Activated T-cell treated with anti-CD3 and anti-CD28 coated beads, Interleukin-2, amount 50 U/mL, for 4 hours (primary cell): ENCODE results near the gene AAMP. TPM values are rescaled to one million over a fixed set of nuclear protein-coding genes. Genes with fewer than 3 reads are reported as not detected.
A peak's percentile ranks its signal among the peaks of the same experiment; 100 is the strongest.

Experiments
- ATAC-seq, 2 donors: fragments of 200-7000 bp; cut with Tn5 transposase; one replicate each; pipeline ENCODE4 v1.10.0; 2021
- DNase-seq: peaks from one replicate; pipeline ENCODE4 v3.0.0-alpha.2; 2020
- H3K27me3 Mint-ChIP-seq: one replicate; pipeline ENCODE4 v1.8.0; 2021; ENCODE audit warnings: low read depth, mixed read lengths
- H3K36me3 Mint-ChIP-seq: one replicate; pipeline ENCODE4 v1.8.0; 2022; ENCODE audit warnings: mixed read lengths; ENCODE audit not compliant: insufficient read depth
- H3K4me1 Mint-ChIP-seq: one replicate; pipeline ENCODE4 v1.8.0; 2021; ENCODE audit warnings: low read depth, mixed read lengths
- H3K4me3 Mint-ChIP-seq: one replicate; pipeline ENCODE4 v1.8.0; 2021; ENCODE audit warnings: mild to moderate bottlenecking, moderate library complexity, mixed read lengths
- H3K9me3 Mint-ChIP-seq: one replicate; pipeline ENCODE4 v1.8.0; 2021; ENCODE audit warnings: mixed read lengths
- total RNA-seq, 3 donors: library from RNA; stranded (reverse); gene quantifications; one replicate each; pipeline ENCODE4 v1.2.1, GENCODE V29; 2021

Gene AAMP
- total RNA-seq, 3 donors from 2014 or later: 128 to 142 (median 131) TPM

DNA sequence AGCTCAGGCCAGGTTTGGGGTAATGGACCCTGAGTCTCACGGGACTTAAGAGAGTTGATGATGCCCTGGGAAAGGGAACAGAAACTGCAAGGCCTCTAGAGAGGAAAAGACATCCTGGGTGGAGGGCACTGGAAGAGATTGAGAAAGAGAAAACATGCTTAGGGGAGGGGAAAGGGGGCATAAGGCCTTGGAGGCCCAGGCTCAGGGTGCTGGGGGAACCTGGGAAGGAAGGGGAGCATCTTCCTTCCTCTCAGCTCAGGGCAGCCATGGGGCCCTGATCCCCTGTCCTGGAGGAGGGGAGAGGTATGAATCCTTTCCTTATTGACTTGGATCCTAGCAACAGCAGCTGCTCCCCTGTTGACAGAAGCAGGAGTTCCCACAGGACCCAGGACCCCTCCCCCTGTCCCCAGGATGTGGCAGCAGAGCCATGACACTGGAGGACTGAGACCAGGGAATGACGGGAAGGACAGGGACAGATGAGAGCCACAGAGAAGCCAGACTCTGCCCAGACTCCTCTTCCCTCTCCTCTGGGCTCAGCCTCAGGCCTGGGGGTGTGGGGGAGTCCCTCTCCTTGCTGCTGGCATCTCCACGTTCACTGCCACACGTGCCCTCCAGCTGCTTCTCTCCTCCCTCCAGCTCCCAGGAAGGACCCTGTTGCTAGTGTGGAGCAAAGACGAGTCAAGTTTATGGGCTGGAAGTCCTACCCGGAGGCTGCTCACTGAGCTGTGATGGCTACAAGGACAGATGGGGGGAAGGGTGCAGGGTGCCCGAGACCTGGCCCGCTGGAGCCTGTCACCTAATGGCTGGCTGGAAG is 8.3 kb downstream of the AAMP start:
- no peaks in the 10 kb centered on the region for H3K9me3 Mint-ChIP-seq
- H3K27me3 Mint-ChIP-seq: no peaks in the 10 kb centered on the region
- peaks cover 18% of the 10 kb centered on the region for H3K4me1 Mint-ChIP-seq
- H3K36me3 Mint-ChIP-seq: peaks cover 13% of the 10 kb centered on the region
- DNase-seq (no peak), ATAC-seq (no peak)
- H3K4me3 Mint-ChIP-seq: no peak overlapping the region

DNA sequence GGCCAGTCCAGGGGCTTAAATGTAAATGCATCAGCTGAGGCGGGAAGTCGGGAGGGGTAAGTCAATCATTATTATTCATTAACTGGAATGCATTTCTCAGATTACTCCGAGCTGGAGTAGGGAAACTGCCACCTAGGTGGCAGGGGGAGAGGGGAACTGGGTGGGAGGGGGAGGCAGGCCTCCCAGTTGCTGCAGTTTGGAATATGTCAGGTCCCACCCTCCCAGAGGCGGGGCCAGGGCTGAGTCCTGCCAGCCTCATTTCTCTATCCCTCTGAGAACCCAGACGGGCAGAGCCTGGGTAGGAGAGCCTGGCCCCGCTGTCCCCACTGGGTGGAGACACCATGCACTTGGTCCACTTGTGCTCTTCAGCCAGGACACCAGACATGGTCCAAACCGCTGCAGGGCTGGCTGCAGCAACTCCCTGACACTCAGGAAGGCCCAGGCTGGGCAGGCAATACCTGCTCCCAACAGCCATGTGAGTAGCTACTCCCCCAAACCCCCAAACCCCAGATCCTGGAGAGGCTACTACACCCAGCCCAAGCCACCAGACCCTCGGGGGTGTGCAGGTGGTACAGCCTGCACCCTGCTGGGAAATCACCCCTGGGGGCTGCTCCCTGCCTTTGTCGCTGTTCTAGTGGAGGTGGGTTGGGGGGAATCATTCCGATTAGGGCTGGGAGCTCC is 9.1 kb downstream of the AAMP start, which contains the start of gene GPBAR1:
Gene GPBAR1 (plus strand): TSS at position 274 of the 681 bp plus-strand sequence. CDS start 1,710 bp downstream, outside the sequence.
- Mint-ChIP-seq H3K4me1 (peaks cover 16% of the 10 kb centered on the region), H3K36me3 (peaks cover 11% of the 10 kb centered on the region), H3K27me3 (no peaks in the 10 kb centered on the region)

DNA sequence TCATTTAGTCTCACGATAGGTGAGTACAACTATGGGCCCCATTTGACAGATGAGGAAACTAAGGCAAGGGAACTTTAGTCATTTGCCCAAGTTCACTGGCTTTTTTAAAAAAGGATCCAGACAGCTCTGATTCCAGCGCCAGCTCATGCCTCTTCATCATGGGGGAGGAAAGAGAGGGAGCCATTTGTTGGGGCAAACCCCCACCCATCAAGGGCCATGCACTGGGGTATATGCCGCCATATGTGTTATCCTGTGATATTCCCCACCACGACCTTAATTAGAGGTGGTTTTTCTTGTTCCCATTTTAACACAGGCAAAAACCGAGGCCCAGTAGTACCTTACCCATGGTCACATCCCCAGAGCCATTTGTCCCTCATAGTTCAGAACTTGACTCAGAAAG is 9.8 kb downstream of the AAMP start:
- H3K9me3 Mint-ChIP-seq: no peaks in the 10 kb centered on the region
- no peaks in the 10 kb centered on the region for H3K27me3 Mint-ChIP-seq
- DNase-seq (no peak), ATAC-seq (no peak)
- peaks cover 19% of the 10 kb centered on the region for H3K4me1 Mint-ChIP-seq
- H3K4me3 Mint-ChIP-seq: no peak overlapping the region
- H3K36me3 Mint-ChIP-seq: peaks cover 11% of the 10 kb centered on the region

More for the DNA sequence above, 9.1 kb downstream of the AAMP start, which contains the start of gene GPBAR1:
- Mint-ChIP-seq H3K9me3 (no peaks in the 10 kb centered on the region), H3K4me3 (no peak within 1 kb of the TSS)
- ATAC-seq (no peak), DNase-seq (no peak)

DNA sequence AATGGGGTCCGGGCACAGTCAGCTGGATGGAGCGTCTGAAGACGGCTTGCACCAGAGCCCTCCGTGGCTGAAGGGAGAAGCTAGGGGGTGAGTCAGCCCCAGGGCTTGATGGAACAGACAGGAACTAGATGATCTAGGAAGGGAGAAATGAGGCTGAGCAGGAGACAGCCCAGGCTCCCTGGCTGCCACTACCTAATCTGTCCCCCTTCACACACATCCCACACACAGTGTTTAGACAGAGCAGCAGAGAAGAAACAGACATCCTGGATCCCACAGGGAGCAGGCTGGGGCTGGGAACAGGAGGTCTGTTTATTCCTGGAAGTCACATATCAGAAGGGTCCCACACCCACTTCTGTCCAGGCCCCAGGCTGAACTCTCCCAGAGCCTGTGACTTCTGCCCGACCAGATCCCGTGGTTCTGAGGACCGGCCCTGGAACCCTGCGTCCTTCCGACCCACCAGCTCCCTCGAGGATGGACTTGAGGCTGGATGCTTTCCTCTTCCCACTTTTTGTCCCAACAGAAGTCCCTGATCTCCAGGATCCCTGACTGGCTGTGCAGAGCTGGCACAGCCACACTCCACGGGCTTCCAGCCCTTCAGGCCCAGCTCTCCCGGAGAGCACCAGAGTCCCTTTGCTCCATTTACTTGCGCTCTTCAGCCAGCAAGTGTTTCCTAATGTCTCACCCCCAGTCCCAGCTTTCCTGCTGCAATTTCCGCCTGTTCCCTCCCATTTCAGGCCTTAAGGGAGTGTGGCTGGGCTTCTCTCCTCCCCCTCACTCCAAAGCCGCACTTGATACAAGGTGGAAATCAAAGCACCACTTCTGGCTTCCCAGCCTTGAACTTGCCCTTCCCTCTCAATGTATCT is 10.6 kb downstream of the AAMP start:
- ATAC-seq (no peak), DNase-seq (no peak)
- no peaks in the 10 kb centered on the region for H3K27me3 Mint-ChIP-seq
- H3K9me3 Mint-ChIP-seq: no peaks in the 10 kb centered on the region
- peaks cover 23% of the 10 kb centered on the region for H3K4me1 Mint-ChIP-seq
- no peak overlapping the region for H3K4me3 Mint-ChIP-seq
- H3K36me3 Mint-ChIP-seq: peaks cover 15% of the 10 kb centered on the region

DNA sequence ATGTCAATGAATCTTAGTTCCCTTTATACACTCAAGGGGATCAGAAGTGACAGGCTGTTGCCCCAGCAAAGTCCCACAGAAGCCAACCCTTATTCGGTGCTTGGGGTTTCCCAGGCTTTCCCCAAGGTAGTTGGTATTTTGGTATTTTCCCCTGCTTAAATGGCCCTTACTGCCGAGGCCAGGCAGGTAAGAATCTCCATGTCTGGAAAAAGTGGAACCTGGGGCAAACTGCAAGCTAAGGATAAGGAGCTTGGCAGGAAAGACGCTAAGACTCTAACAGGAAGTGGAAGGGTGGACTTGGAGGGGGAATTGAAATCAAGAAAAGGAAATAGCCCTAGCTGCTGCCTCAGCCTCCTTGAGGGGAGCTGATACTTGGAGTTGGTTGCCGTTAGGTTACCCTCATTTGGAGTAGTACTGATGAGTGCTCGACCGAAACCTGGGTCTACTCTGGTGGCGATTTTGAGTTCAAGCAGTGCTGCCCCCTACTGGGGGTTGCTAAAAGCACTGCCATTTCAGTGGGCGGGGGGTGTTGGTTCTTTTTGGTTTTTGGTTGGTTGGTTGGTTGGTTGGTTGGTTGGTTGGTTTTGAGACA is 12.5 kb downstream of the AAMP start:
- H3K9me3 Mint-ChIP-seq: no peaks in the 10 kb centered on the region
- no peak overlapping the region for H3K4me3 Mint-ChIP-seq
- ATAC-seq (peak; percentile 60 to 68), DNase-seq (peak; percentile 70)
- peaks cover 19% of the 10 kb centered on the region for H3K36me3 Mint-ChIP-seq
- H3K27me3 Mint-ChIP-seq: no peaks in the 10 kb centered on the region
- peaks cover 20% of the 10 kb centered on the region for H3K4me1 Mint-ChIP-seq

DNA sequence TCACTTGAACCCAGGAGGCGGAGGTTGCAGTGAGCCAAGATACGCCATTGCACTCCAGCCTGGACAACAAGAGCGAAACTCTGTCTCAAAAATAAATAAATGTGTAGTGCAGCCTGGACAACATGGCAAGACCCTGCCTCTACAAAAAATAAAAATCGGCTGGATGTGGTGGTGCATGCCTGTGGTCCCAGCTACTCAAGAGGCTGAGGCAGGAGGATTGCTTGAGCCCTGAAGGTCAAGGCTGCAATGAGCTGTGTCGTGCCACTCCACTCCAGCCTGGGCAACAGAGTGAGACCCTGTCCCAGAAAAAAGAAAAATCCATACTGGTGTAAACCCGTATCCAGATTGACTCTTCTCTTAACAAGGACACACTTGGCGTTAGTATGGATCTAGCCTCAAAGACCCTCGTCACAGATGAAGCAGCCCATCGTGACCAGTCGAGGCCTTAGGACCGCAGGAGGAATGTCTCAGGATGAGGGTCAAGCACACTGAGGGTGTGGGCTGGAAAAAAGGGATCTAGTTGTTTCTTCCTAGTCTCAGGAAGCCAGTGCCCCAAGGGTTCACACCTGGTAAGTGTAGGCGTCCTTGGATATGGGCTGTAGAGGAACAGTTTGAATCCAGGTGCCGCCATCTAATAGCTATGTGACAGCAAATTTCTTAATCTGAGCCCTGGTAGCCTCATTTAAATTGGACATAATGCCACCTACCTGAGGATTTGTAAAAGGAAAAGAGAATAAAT is 13.2 kb downstream of the AAMP start:
- H3K36me3 Mint-ChIP-seq: peaks cover 23% of the 10 kb centered on the region
- H3K27me3 Mint-ChIP-seq: no peaks in the 10 kb centered on the region
- no peak overlapping the region for H3K4me3 Mint-ChIP-seq
- peaks cover 23% of the 10 kb centered on the region for H3K4me1 Mint-ChIP-seq
- no peak for ATAC-seq
- H3K9me3 Mint-ChIP-seq: no peaks in the 10 kb centered on the region
- no peak for DNase-seq

DNA sequence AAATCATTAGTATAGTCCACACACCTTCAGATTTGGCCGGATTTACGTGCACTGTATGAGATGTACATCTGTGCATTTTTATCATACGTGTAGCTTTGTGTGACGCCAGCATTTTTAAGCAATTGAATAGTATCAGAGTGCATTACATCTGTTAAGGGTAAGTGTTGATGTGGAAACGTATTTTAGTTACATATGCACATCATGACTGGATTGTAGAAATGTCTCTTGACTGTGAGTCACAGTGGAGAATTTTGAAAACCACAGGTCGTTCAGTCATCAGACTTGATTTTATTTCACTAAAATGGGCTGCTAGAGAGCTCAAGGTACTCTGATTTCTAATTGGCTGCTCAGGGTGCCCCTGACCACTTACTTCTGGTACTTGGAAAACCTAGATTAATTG is 14.5 kb downstream of the AAMP start:
- H3K27me3 Mint-ChIP-seq: no peaks in the 10 kb centered on the region
- no peaks in the 10 kb centered on the region for H3K9me3 Mint-ChIP-seq
- peaks cover 29% of the 10 kb centered on the region for H3K36me3 Mint-ChIP-seq
- H3K4me3 Mint-ChIP-seq: no peak overlapping the region
- ATAC-seq: peak; percentile 23 to 26
- H3K4me1 Mint-ChIP-seq: peaks cover 23% of the 10 kb centered on the region
- no peak for DNase-seq

DNA sequence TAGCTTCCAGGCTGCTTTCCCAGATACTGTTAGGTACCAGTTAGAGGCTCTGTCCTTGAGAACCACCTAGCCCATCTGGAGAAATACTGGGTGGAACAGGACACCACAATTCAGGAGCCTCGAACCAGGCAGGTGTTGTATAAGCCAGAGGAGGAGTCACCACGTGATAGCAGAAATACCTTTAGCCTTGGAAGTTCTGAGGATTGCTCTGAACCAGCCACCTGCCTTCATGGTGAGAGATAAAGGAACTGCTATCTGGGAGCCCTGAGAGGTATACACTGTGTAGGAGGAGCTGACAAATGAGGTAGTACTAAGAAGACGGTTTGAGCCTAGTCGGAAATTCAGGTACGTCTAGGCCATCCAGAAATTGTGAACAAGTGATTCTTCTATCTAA is 16.7 kb downstream of the AAMP start:
- peaks cover 20% of the 10 kb centered on the region for H3K4me1 Mint-ChIP-seq
- no peak for DNase-seq
- ATAC-seq: no peak
- no peak overlapping the region for H3K4me3 Mint-ChIP-seq
- no peaks in the 10 kb centered on the region for H3K27me3 Mint-ChIP-seq
- H3K36me3 Mint-ChIP-seq: peaks cover 45% of the 10 kb centered on the region
- H3K9me3 Mint-ChIP-seq: no peaks in the 10 kb centered on the region

DNA sequence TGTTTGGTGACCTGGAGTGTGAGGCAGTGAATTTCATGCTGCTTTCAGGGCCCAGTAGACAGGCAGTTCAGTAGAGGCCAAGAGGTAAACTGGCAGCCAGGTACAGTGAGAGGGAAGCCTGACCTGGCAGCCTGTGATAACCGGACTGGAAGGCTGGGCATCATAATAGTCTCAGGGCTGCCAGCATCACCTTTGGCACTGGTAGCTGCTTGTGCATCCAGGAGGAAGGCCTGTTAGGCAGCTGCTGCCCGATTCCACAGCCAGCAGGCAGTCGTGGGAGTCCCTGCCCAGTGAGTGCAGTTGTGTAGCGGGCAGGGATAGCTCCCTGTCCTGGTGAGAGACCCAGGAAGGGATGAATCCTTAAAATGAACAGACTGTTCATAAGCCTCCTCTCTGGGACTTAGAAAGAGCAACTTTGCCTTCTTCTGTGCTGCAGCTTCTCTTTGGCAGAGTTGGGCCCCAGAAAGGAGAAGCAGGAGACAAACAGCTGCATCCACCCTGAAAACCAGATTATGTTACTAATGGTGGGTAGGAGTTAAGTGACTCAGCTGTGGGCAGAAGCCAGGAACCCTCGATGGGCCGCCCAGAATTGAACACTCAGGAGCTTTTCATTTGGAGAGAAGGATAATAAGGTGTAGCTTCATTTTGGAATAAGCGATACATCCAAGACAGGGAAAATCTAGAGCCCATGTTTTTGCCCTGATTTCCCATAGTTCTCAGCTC is 17.3 kb downstream of the AAMP start:
- peaks cover 48% of the 10 kb centered on the region for H3K36me3 Mint-ChIP-seq
- H3K4me1 Mint-ChIP-seq: peaks cover 19% of the 10 kb centered on the region
- H3K4me3 Mint-ChIP-seq: no peak overlapping the region
- no peaks in the 10 kb centered on the region for H3K27me3 Mint-ChIP-seq
- no peak for DNase-seq
- no peaks in the 10 kb centered on the region for H3K9me3 Mint-ChIP-seq
- peak in 1 of 2 donors; percentile 15 for ATAC-seq

DNA sequence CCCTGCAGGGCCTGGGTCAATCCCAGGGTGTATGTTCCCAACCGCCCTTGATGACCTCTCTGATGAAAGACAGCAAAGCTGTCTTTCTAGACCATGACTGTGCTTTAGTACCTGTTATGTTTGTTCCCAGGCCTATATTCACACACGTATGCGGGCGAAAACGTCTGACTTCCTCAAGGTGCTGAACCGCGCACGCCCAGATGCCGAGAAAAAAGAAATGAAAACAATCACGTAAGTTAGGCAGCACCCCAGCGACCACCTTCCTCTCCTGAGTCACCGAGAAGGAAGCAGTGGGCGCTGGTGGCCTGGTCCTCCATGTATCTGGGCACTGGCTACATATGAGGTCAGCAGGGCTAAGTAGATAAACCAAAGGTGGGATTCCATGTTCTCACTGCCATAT is 20.2 kb downstream of the AAMP start:
- Mint-ChIP-seq H3K36me3 (peaks cover 59% of the 10 kb centered on the region), H3K4me3 (no peak overlapping the region), H3K27me3 (no peaks in the 10 kb centered on the region), H3K9me3 (no peaks in the 10 kb centered on the region), H3K4me1 (peaks cover 3% of the 10 kb centered on the region)
- DNase-seq: no peak
- ATAC-seq: no peak

DNA sequence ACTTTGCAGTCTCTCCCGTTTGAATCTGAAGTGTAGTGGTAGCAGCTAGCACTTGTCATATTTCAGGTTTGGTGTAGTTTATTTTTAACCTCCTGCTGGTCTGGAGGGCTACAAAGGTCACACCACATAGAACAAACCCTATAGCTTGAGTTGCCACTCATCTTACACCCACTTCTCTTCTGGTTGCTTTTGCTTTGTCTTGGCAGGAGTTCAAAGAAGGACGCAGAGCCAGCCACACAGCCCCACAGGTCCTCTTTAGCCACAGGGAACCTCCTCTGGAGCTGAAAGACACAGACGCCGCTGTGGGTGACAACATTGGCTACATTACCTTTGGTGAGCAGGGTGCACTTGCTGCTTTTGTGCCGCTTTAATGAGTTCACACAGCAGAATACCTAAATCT is 24.7 kb downstream of the AAMP start:
- H3K36me3 Mint-ChIP-seq: peaks cover 61% of the 10 kb centered on the region
- no peaks in the 10 kb centered on the region for H3K27me3 Mint-ChIP-seq
- H3K4me1 Mint-ChIP-seq: peaks cover 15% of the 10 kb centered on the region
- ATAC-seq: no peak
- no peaks in the 10 kb centered on the region for H3K9me3 Mint-ChIP-seq
- no peak overlapping the region for H3K4me3 Mint-ChIP-seq
- no peak for DNase-seq

DNA sequence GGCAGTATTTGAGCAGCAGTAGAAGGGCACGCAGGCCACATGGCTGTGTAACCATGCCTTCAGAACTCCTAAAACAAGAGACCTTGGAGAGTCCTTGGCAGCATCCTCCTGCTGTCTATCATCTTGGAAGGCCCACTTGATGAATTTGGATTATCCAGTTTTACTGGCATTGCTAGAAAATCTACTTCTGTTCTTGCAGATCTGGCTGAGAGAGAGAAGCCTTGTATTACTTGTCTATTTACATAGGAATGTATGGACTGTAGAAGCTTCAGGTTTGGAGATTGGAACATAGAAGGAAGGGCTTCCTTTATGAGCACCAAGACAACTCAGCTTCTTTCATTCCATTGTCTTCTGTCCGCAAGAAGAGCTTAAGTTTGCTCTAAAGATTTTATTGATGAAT is 25.3 kb downstream of the AAMP start:
- ATAC-seq (no peak), DNase-seq (no peak)
- H3K27me3 Mint-ChIP-seq: no peaks in the 10 kb centered on the region
- H3K36me3 Mint-ChIP-seq: peaks cover 57% of the 10 kb centered on the region
- no peaks in the 10 kb centered on the region for H3K9me3 Mint-ChIP-seq
- peaks cover 15% of the 10 kb centered on the region for H3K4me1 Mint-ChIP-seq
- no peak overlapping the region for H3K4me3 Mint-ChIP-seq

DNA sequence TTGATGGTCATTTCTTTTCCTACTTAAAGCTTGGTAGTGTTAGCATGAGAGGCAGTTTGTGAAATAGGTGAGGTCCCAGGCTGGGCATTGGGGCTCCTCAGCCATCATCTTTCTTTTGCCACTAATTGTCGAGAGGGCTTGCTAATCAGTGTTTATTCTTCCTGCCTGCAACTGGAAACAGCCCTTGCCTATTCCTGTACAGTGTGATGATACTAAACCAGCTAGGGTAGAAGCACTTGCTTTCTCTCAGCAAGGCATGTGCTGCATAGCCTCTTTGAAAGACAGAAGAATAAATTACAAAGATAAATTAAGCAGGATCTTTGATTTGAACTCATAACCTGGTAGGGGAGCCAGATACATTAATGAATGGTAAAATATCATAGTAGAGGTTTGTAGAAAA is 25.7 kb downstream of the AAMP start:
- Mint-ChIP-seq H3K4me1 (peaks cover 15% of the 10 kb centered on the region), H3K27me3 (no peaks in the 10 kb centered on the region)

More for the DNA sequence above, 25.7 kb downstream of the AAMP start:
- Mint-ChIP-seq H3K9me3 (no peaks in the 10 kb centered on the region), H3K36me3 (peaks cover 54% of the 10 kb centered on the region), H3K4me3 (no peak overlapping the region)
- no peak for ATAC-seq
- DNase-seq: no peak
